ENCODE data around the gene DNAL4. TPM values are rescaled to one million over a fixed set of nuclear protein-coding genes. Genes with fewer than 3 reads are reported as not detected.
A peak's percentile ranks its signal among the peaks of the same experiment; 100 is the strongest.
"Not testable (repeated sequence)": the region's sequence is repeated elsewhere in the genome, so short reads cannot be mapped to it uniquely, and the experiment has no call there.

The DNAL4 gene
- total RNA-seq, 1 donor from 2014 or later, result 46.9 TPM

- DNase-seq (ENCODE audit: low read depth), result no peak
- Histone ChIP-seq H3K4me3 (ENCODE audit: low read depth, low read length) (no peak overlapping the region), H3K27me3 (ENCODE audit: control insufficient read depth, insufficient read depth, low read length) (peaks cover 13% of the 10 kb centered on the region), H3K36me3 (ENCODE audit: control insufficient read depth, insufficient read depth, low read length) (no peaks in the 10 kb centered on the region)
- TF ChIP-seq CTCF (IDR thresholded peaks at IDR 0.05; ENCODE audit: insufficient read depth, low read length, poor library complexity, severe bottlenecking), result no peak
Observed at GRCh38 chr22:38815842-38816241, 21.9 kb upstream of the DNAL4 start.

GRCh38 chr22:38811241-38811640 lies 17.3 kb upstream of the DNAL4 start:
- Histone ChIP-seq H3K27me3 (ENCODE audit: control insufficient read depth, insufficient read depth, low read length) (peaks cover 3% of the 10 kb centered on the region), H3K36me3 (ENCODE audit: control insufficient read depth, insufficient read depth, low read length) (no peaks in the 10 kb centered on the region), H3K4me3 (ENCODE audit: low read depth, low read length) (no peak overlapping the region)
- no peak for TF ChIP-seq CTCF (IDR thresholded peaks at IDR 0.05; ENCODE audit: insufficient read depth, low read length, poor library complexity, severe bottlenecking)
- no peak for DNase-seq (ENCODE audit: low read depth)

GRCh38 chr22:38805041-38805593 lies 11.2 kb upstream of the DNAL4 start:
- not testable (repeated sequence) for DNase-seq (ENCODE audit: low read depth); H3K4me3 ChIP-seq (ENCODE audit: low read depth, low read length); H3K36me3 ChIP-seq (ENCODE audit: control insufficient read depth, insufficient read depth, low read length); H3K27me3 ChIP-seq (ENCODE audit: control insufficient read depth, insufficient read depth, low read length)

GRCh38 chr22:38802671-38803121 lies 8.8 kb upstream of the DNAL4 start:
- H3K27me3 ChIP-seq (ENCODE audit: control insufficient read depth, insufficient read depth, low read length), result no peaks in the 10 kb centered on the region
- peak; percentile 86 for DNase-seq (ENCODE audit: low read depth)
- no peak overlapping the region for H3K4me3 ChIP-seq (ENCODE audit: low read depth, low read length)
- no peaks in the 10 kb centered on the region for H3K36me3 ChIP-seq (ENCODE audit: control insufficient read depth, insufficient read depth, low read length)
- no peak for TF ChIP-seq CTCF (IDR thresholded peaks at IDR 0.05; ENCODE audit: insufficient read depth, low read length, poor library complexity, severe bottlenecking)

- no peak for TF ChIP-seq CTCF (IDR thresholded peaks at IDR 0.05; ENCODE audit: insufficient read depth, low read length, poor library complexity, severe bottlenecking)
- Histone ChIP-seq H3K27me3 (ENCODE audit: control insufficient read depth, insufficient read depth, low read length) (peaks cover 12% of the 10 kb centered on the region), H3K4me3 (ENCODE audit: low read depth, low read length) (no peak overlapping the region), H3K36me3 (ENCODE audit: control insufficient read depth, insufficient read depth, low read length) (no peaks in the 10 kb centered on the region)
- DNase-seq (ENCODE audit: low read depth), result no peak
Observed at GRCh38 chr22:38799265-38800002, 5.5 kb upstream of the DNAL4 start.

- Histone ChIP-seq H3K4me3 (ENCODE audit: low read depth, low read length) (no peak overlapping the region), H3K27me3 (ENCODE audit: control insufficient read depth, insufficient read depth, low read length) (peaks cover 12% of the 10 kb centered on the region), H3K36me3 (ENCODE audit: control insufficient read depth, insufficient read depth, low read length) (no peaks in the 10 kb centered on the region)
- no peak for TF ChIP-seq CTCF (IDR thresholded peaks at IDR 0.05; ENCODE audit: insufficient read depth, low read length, poor library complexity, severe bottlenecking)
- DNase-seq (ENCODE audit: low read depth), result no peak
Observed at GRCh38 chr22:38798496-38798895, 4.6 kb upstream of the DNAL4 start.
